ENCODE data around the gene BPIFB1.

BPIFB1 gene

DNA sequence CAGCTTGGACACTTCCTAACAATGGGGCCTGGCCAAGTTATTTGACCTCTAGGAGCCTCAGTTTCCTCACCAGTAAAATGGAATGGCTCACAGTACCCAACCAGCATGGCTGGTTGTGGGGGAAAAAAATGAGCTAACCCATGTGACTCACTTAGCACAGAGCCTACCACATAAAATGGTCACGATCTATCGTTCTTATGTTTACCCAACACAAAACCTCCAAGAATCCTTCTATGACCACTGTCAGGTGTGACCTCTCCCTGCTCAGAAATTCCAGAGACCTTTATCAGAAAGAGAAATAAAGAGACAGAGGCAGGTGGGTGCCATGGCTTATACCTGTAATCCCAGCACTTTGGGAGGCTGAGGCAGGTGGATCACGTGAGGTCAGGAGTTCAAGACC, 39.4 kb downstream of the BPIFB1 start:
- no peak for DNase-seq

GRCh38 chr20:33323236-33323635, 40.2 kb downstream of the BPIFB1 start:
- DNase-seq = no peak

DNA sequence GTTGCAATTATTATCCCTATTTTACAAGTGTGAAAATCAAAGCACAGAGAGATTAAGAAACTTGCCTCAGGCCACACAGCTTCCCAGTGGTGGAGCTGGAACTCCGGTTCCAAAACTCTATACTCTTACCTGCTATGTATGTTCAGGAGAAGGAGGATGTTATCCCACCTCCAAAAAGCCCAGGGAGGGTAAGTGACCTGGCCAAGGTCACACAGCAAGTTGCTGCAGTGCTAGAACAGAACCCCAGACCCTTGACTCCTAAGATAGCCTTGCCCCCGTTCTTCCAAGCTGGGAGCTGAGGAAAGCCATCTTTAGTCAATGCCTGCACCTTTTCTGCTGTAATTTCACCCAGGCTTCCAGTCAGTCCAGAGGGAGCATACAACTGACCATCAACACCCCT, 42.3 kb downstream of the BPIFB1 start:
- no peak for DNase-seq

- DNase-seq = no peak
Observed at GRCh38 chr20:33328157-33329137, 45.4 kb downstream of the BPIFB1 start.

- no peak for DNase-seq
Observed at GRCh38 chr20:33332905-33333456, 50.0 kb downstream of the BPIFB1 start.

DNA sequence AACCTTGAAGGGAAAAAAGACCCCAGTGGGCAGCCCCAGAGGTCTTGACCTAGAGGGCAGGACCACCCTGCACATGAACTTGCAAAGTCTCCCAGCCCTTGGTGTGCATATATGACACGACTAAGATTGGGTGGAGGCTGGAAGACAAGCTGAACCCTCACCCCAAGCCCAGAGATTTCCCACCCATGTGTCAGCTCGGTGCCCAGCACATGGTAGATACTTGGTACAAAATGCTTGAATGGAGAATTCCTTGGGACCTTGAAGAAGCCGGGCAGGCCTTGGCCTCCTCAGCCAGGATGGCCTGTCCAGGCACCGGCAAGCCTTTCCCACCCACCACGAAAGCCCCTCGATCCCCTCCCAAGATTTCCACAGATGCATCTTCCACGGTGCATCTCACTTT, 50.6 kb downstream of the BPIFB1 start:
- DNase-seq = no peak

- DNase-seq = no peak
Observed at GRCh38 chr20:33334111-33334510, 51.1 kb downstream of the BPIFB1 start.

- DNase-seq = no peak
Observed at GRCh38 chr20:33336375-33336774, 53.4 kb downstream of the BPIFB1 start.

GRCh38 chr20:33337119-33337518, 54.1 kb downstream of the BPIFB1 start:
- no peak for DNase-seq

DNA sequence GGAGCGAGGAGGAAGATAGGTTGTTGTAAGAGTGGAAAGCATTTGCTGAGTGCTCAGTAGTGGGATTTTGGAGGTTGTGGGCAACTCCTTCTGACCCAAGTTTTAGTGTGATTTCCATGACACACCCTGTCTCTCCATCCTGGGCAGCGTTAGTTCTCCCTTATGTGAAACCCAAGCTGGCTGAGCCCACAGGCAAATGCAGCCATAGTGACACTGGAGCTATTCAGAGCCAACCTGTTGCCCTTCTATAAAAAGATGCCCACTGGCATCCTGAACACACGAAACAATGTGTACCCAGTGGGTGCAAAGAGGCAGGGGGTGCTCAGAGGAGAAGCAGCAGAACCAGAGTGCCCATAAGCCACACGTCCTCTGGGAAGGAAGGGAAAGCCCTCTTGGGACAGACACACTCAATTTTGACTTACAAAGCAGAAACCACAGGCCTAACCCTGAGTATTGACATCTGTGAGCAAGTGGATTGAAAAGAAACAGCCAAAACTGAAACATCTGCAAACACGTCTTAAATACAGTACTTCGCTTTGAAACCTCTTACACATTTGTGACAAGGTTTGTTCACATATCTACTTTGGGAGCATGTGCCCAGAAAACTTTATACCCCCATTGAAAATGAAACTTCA, 54.6 kb downstream of the BPIFB1 start:
- no peak for DNase-seq

DNA sequence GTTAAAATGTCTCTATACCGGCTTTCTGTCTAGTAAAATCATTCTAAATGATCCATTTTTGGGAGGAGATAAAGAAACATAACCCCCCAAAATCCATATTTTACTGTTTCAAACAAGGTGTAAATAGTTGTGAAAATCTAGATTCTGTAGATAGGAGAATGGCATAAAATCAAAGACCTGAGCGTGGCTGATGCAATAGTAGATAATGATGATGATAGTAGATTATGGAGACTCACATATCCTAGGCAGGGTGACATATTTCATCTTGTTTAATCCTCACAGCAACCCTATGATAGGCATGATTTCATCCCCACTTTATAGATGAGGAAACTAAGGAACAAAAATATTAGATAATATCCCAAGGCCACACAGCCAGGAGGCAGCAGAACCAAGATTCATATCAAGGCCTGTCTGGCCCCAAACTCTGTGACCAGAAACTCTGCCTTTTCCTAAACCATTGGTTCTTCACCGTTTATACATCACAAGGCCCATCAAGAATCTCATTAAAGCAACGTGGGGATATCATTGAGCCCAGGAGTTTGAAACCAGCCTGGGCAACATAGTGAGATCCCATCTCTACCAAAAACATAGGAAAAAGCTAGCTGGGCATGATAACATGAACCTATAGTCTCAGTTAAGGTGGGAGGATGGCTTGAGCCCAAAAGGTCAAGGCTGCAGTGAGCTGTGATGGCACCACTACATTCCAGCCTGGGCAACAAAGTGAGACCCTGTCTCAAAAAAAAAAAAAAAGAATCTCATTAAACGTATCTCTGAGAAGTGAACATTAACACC, 55.6 kb downstream of the BPIFB1 start:
- DNase-seq = no peak

- no peak for DNase-seq
Observed at GRCh38 chr20:33339515-33340058, 56.6 kb downstream of the BPIFB1 start.

GRCh38 chr20:33343521-33343920, 60.5 kb downstream of the BPIFB1 start:
- DNase-seq = no peak

GRCh38 chr20:33345342-33345741, 62.3 kb downstream of the BPIFB1 start:
- DNase-seq = no peak

DNA sequence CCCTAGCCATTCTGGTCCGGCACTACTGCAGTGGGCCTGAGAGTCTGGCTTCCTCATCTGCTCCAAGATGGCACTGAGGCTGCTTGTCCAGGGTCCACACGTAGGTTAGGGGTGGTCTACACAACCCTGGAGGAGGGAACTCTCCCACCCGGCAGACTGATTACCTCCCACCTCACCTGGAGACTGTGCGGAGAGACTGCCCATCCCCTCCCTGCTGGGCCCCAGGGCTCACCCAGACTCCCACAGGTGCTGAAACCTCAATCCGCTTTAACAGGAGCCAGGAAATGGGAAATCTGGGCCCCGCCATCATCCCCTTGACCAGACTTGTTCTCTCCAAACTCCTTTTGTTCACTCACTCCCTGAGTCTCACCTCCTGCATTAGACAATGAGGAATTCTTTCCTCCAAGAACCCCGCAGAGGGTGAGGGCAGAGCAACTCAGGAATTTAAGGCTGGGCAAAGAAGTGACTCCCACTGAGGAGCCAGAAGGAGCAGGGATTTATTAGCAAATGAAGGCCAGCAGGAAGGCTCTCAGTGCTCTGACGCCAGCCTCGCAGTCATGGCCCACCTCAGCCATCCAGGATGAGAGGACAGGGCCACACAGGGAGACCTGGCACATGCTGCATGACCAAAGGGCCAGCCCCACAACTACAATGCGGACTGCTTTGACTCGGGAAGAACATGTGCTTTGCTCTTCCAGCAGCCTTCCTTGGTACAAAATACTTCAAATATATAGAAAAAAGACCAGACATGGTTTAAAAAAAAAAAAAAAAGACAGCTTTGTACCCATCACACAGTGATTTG, 65.3 kb downstream of the BPIFB1 start:
- DNase-seq = no peak

DNA sequence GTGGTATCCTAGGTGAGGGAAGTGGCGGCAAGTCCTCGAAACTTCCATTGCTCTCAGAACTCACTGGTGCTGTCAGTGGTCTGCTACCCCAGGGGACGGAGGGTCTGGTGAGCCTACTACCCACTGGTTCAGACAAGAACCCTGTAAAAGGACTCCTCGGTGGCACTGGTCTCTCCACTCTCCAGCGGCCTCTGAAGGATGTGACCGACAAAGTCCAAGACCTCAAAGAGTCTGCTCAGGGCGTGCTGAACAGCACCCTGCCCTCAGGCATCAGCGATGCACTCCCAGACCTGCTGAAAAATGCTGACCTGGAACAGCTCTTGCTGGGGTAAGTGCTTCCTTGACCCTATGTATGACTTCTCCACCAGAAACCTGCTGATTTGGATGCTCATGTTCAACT, 66.5 kb downstream of the BPIFB1 start:
- DNase-seq = no peak

GRCh38 chr20:33351696-33352095, 68.7 kb downstream of the BPIFB1 start:
- no peak for DNase-seq

DNA sequence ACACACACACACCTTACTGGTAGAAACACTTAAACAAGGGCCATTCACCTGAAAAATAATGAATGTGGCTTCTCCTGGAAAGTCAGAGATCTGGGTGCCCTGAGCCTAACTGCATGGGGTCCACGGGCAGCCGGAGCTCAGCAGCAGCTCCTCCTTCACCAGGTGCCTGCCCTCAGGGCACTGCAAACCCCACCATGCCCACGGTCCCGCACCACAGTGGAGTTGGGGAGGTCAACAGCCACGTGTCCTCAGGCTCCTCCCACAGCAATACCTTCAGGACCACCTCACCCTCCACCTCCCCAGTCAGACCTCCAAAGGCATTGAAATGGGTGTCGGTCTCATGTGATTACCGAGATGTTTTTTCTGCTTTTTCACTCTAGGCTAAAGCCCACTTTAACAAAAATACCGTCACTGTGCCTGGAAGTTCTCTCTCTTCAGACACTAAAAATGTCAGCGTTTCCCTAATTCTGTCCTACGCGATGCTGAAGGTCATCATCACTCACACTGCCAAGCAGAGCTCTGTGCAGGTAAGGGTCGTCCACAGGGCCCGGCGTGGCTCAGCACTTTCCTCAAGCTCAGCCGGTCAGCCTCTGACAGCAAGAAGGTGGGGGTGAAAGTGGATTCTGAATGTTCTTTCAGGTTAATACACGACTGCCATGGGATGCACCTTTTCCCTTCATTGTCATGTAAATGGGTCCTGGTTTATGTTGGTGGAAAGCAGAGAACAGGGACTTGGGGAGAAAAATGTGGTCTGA, 69.4 kb downstream of the BPIFB1 start:
- DNase-seq = no peak

GRCh38 chr20:33353013-33353402, 70.0 kb downstream of the BPIFB1 start:
- DNase-seq = no peak

All from anterior cingulate cortex (tissue), 58 donors.